GM23338 (cell line): ENCODE measurements around the gene BCKDHA. TPM values are rescaled to one million over a fixed set of nuclear protein-coding genes. Genes with fewer than 3 reads are reported as not detected.

Experiments used
- ATAC-seq: fragments of 200-7000 bp; cut with Tn5 transposase; 3 replicates; pipeline ENCODE4 v1.9.1; 2020
- DNase-seq: peaks from one replicate; pipeline ENCODE4 v3.0.0-alpha.2; 2015; ENCODE audit warnings: low spot score
- H2AFZ ChIP-seq: fragments of 200-600 bp; sonication (generic); 2 replicates; pipeline ENCODE4 v1.8.0; 2016; ENCODE audit warnings: antibody characterized with exemption, mild to moderate bottlenecking, moderate library complexity
- H3F3A ChIP-seq: fragments of 200-600 bp; sonication (generic); replicated peaks from 2 replicates; pipeline ENCODE4 v1.8.0; 2017; ENCODE audit warnings: antibody characterized with exemption, mixed run types, low read depth
- H3K27ac ChIP-seq: fragments of 200-600 bp; sonication (generic); 2 replicates; pipeline ENCODE4 v1.6.1; 2016; ENCODE audit warnings: low read depth
- H3K27me3 ChIP-seq: fragments of 200-600 bp; sonication (generic); 2 replicates; pipeline ENCODE4 v1.8.0; 2016; ENCODE audit warnings: mild to moderate bottlenecking, mixed run types, moderate library complexity; ENCODE audit not compliant: insufficient read depth
- H3K36me3 ChIP-seq: fragments of 200-600 bp; sonication (generic); 2 replicates; pipeline ENCODE4 v1.8.0; 2016; ENCODE audit warnings: mild to moderate bottlenecking; ENCODE audit not compliant: insufficient read depth
- H3K4me1 ChIP-seq: fragments of 200-600 bp; sonication (generic); 2 replicates; pipeline ENCODE4 v1.8.0; 2016; ENCODE audit warnings: mild to moderate bottlenecking, moderate library complexity; ENCODE audit not compliant: insufficient read depth
- H3K4me2 ChIP-seq: fragments of 200-600 bp; sonication (generic); 2 replicates; pipeline ENCODE4 v1.7.1; 2017; ENCODE audit warnings: mixed run types
- H3K4me3 ChIP-seq: fragments of 200-600 bp; sonication (generic); 2 replicates; pipeline ENCODE4 v1.6.1; 2016; ENCODE audit warnings: mixed run types
- H3K79me2 ChIP-seq: fragments of 200-600 bp; sonication (generic); replicated peaks from 2 replicates; pipeline ENCODE4 v1.8.0; 2017; ENCODE audit warnings: mild to moderate bottlenecking; ENCODE audit not compliant: insufficient read depth
- H3K9me2 ChIP-seq: fragments of 200-600 bp; sonication (generic); 2 replicates; pipeline ENCODE4 v1.8.0; 2017; ENCODE audit not compliant: insufficient read depth
- H4K20me1 ChIP-seq: fragments of 200-600 bp; sonication (generic); replicated peaks from 2 replicates; pipeline ENCODE4 v1.8.0; 2017; ENCODE audit warnings: mild to moderate bottlenecking; ENCODE audit not compliant: insufficient read depth
- H3K27ac Mint-ChIP-seq: 2 replicates; pipeline ENCODE4 v1.8.0; 2020; ENCODE audit warnings: inconsistent platforms, mild to moderate bottlenecking, moderate library complexity, mixed read lengths
- H3K27me3 Mint-ChIP-seq: 3 replicates; pipeline ENCODE4 v1.8.0; 2022; ENCODE audit warnings: low read depth, mild to moderate bottlenecking, moderate library complexity, mixed read lengths, inconsistent platforms; ENCODE audit not compliant: insufficient read depth, poor library complexity
- H3K36me3 Mint-ChIP-seq: 3 replicates; pipeline ENCODE4 v1.8.0; 2021; ENCODE audit warnings: low read depth, mild to moderate bottlenecking, inconsistent platforms, moderate library complexity, mixed read lengths
- H3K4me1 Mint-ChIP-seq: 3 replicates; pipeline ENCODE4 v1.8.0; 2020; ENCODE audit warnings: mild to moderate bottlenecking, inconsistent platforms, mixed read lengths
- H3K4me3 Mint-ChIP-seq: 3 replicates; pipeline ENCODE4 v1.8.0; 2021; ENCODE audit warnings: moderate library complexity, mild to moderate bottlenecking, inconsistent platforms, mixed read lengths
- H3K9me3 Mint-ChIP-seq: 3 replicates; pipeline ENCODE4 v1.8.0; 2020; ENCODE audit warnings: moderate library complexity, mild to moderate bottlenecking, inconsistent platforms, mixed read lengths
- CREB1 ChIP-seq: fragments of 250-450 bp; sonication (Bioruptor Pico); IDR thresholded peaks from 2 replicates; pipeline ENCODE4 v1.5.0; 2020; ENCODE audit warnings: low read depth, mild to moderate bottlenecking, moderate library complexity
- ETS1 ChIP-seq: IDR thresholded peaks from 2 replicates; pipeline ENCODE4 v1.6.1; 2016; ENCODE audit warnings: antibody characterized with exemption
- EZH2 ChIP-seq: fragments of 200-600 bp; sonication (generic); IDR thresholded peaks from one replicate; pipeline ENCODE4 v1.8.0; 2017; ENCODE audit warnings: antibody characterized with exemption, mild to moderate bottlenecking, low read depth; ENCODE audit not compliant: unreplicated experiment
- EZH2phosphoT487 ChIP-seq: fragments of 200-600 bp; sonication (generic); IDR thresholded peaks from one replicate; pipeline ENCODE4 v1.8.1; 2018; ENCODE audit warnings: antibody characterized with exemption; ENCODE audit not compliant: unreplicated experiment
- JUNB ChIP-seq: IDR thresholded peaks from one replicate; pipeline ENCODE4 v1.6.1; 2016; ENCODE audit warnings: antibody characterized with exemption; ENCODE audit not compliant: unreplicated experiment
- NANOG ChIP-seq: IDR thresholded peaks from 2 replicates; pipeline ENCODE4 v1.6.1; 2016; ENCODE audit warnings: antibody characterized with exemption, borderline replicate concordance
- POLR2AphosphoS5 ChIP-seq: IDR thresholded peaks from 2 replicates; pipeline ENCODE4 v1.6.1; 2016; ENCODE audit warnings: antibody characterized with exemption, low read depth
- REST ChIP-seq: IDR thresholded peaks from one replicate; pipeline ENCODE4 v1.6.1; 2018; ENCODE audit warnings: antibody characterized with exemption; ENCODE audit not compliant: unreplicated experiment
- ZNF114 ChIP-seq: fragments of 250-450 bp; sonication (Bioruptor Pico); IDR thresholded peaks from 2 replicates; pipeline ENCODE4 v1.5.0; 2020; ENCODE audit warnings: mild to moderate bottlenecking, moderate library complexity
- ZNF331 ChIP-seq: fragments of 250-450 bp; sonication (Bioruptor Pico); IDR thresholded peaks from 2 replicates; pipeline ENCODE4 v1.5.0; 2020; ENCODE audit warnings: low read depth, mild to moderate bottlenecking, moderate library complexity
- polyA plus RNA-seq: library from polyadenylated mRNA; unstranded; fragments of >200 nt; fragmentation: Nextera tagmentation; extraction: Ambion mirVana; gene quantifications from 2 replicates; pipeline ENCODE4 v1.2.1, GENCODE V29; 2016
- total RNA-seq: library from RNA; depleted of rRNA; stranded (reverse); fragments of >200 nt; shearing (Covaris generic); gene quantifications from 2 replicates; pipeline ENCODE4 v1.2.3, GENCODE V29; 2014
- TF ChIP-seq, protein P1 (sequence below), 2 experiments: fragments of 200-600 bp in 1 of 2; sonication (generic) in 1 of 2; conservative IDR thresholded peaks; 2 replicates each; pipeline versions ENCODE4 v1.5.1 to v1.6.1; 2016 to 2017; ENCODE audit warnings: antibody characterized with exemption in 2 of 2, low read depth in 2 of 2, mild to moderate bottlenecking in 2 of 2, moderate library complexity in 1 of 2

The BCKDHA gene
- total and polyA plus RNA-seq, 2 experiments from 2014 or later = 15.0 to 42.4 TPM

DNA sequence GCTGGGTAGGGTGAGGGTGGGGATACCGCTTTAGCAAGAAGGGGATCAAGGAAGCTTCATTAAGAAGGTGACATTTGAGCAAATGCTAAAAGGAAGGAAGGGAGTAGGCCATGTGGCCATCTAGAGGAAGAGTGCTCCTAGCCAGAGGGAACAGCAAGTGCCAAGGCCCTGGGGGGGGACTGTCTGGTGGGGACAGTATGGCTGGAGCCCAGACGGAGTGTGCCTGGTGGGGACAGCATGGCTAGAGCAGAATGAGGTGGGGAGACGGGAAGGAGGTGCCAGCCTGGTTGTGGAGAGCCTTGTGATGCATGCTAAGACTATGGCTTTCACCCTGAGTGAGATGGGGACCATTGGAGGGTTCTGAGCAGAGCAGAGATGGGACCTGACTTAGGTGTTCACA, 41.8 kb upstream of the BCKDHA start (continued):
- TF ChIP-seq, protein P1, sequence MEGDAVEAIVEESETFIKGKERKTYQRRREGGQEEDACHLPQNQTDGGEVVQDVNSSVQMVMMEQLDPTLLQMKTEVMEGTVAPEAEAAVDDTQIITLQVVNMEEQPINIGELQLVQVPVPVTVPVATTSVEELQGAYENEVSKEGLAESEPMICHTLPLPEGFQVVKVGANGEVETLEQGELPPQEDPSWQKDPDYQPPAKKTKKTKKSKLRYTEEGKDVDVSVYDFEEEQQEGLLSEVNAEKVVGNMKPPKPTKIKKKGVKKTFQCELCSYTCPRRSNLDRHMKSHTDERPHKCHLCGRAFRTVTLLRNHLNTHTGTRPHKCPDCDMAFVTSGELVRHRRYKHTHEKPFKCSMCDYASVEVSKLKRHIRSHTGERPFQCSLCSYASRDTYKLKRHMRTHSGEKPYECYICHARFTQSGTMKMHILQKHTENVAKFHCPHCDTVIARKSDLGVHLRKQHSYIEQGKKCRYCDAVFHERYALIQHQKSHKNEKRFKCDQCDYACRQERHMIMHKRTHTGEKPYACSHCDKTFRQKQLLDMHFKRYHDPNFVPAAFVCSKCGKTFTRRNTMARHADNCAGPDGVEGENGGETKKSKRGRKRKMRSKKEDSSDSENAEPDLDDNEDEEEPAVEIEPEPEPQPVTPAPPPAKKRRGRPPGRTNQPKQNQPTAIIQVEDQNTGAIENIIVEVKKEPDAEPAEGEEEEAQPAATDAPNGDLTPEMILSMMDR (conservative IDR thresholded peaks at IDR 0.05; ENCODE audit: low read depth in 2 of 2) = no peak
- TF ChIP-seq ZNF114 (CRISPR knock-in tag) = no peak
- TF ChIP-seq ZNF331 (CRISPR knock-in tag) = no peak

- no peak overlapping the region for H3K27ac Mint-ChIP-seq
- H3K4me3 Mint-ChIP-seq = no peak overlapping the region
- no peak for TF ChIP-seq NANOG
- no peak for TF ChIP-seq JUNB
- TF ChIP-seq, protein P1 (conservative IDR thresholded peaks at IDR 0.05; ENCODE audit: low read depth in 2 of 2) = no peak
- TF ChIP-seq POLR2AphosphoS5 = no peak
- TF ChIP-seq ETS1 = no peak
- no peak for TF ChIP-seq EZH2
- TF ChIP-seq REST = no peak
- TF ChIP-seq ZNF331 (CRISPR knock-in tag) = no peak
- no peak for TF ChIP-seq ZNF114 (CRISPR knock-in tag)
- no peak for TF ChIP-seq CREB1 (CRISPR knock-in tag)
- no peak for TF ChIP-seq EZH2phosphoT487
Observed at GRCh38 chr19:41356984-41357739, 40.5 kb upstream of the BCKDHA start.

More at GRCh38 chr19:41356984-41357739, 40.5 kb upstream of the BCKDHA start:
- H3K79me2 ChIP-seq = no peaks in the 10 kb centered on the region
- H3K4me1 ChIP-seq = peaks cover 1% of the 10 kb centered on the region; the same call in 1 of the 2 replicates
- ATAC-seq (no peak), DNase-seq (no peak)
- H2AFZ ChIP-seq = no peak overlapping the region
- no peak overlapping the region for H3K27ac ChIP-seq
- H3K27me3 Mint-ChIP-seq = peaks cover 40% of the 10 kb centered on the region
- peaks cover 9% of the 10 kb centered on the region for H3K4me1 Mint-ChIP-seq
- no peaks in the 10 kb centered on the region; the same call in 2 of the 3 replicates for H3K9me3 Mint-ChIP-seq
- peaks cover 14% of the 10 kb centered on the region for H3K27me3 ChIP-seq
- H3K9me2 ChIP-seq = no peaks in the 10 kb centered on the region
- H3K36me3 Mint-ChIP-seq = no peaks in the 10 kb centered on the region; the same call in 2 of the 3 replicates
- H4K20me1 ChIP-seq = no peaks in the 10 kb centered on the region
- H3K4me2 ChIP-seq = no peak overlapping the region
- H3K4me3 ChIP-seq = no peak overlapping the region
- no peaks in the 10 kb centered on the region for H3K36me3 ChIP-seq
- H3F3A ChIP-seq = no peaks in the 10 kb centered on the region
